ENCODE data around the gene EFCC1. TPM values are rescaled to one million over a fixed set of nuclear protein-coding genes. Genes with fewer than 3 reads are reported as not detected.
"Not testable (repeated sequence)": the region's sequence is repeated elsewhere in the genome, so short reads cannot be mapped to it uniquely, and the experiment has no call there.

The EFCC1 gene
- total RNA-seq, 1 donor: 0.10 TPM

DNA sequence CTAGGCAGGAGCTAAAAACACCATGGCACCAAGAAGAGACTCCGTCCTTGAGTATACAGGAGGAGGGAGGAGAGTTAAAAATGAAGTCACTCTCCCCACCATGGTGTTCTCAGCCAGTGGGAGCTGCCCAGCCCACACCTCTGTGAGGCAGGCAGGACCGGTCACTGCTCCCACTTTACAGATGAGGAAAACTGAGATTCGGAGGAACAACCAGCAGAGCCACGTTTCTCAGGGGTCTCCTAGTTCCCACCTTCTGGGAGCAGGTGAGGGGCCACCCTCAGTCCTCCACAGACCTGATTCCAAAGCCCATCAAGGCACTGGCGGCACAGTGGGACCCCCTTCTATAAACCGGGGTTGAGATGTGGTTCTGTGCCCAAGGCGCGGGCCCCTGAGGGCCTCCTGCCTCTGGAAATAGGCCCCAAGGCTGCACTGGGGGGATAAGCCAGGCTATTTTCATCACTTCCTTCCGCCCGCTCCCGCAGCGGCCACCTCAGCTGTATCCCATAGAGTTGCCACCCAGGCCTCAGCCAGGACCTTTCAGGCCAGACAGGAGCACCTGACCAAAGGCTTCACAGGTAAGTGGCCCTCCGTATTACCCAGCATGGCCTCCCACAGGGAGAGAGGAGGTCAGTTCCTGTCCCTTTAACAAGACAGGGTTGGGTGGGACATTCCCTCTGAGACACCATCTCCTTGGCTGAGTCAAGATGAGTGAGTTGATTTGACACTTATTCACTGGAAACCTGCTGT, 59.3 kb downstream of the EFCC1 start, which contains the start of gene GP9:
TSS of gene GP9 (plus strand) at position 504 of the 747 bp plus-strand sequence. CDS start 961 bp downstream, outside the sequence.
- H3K9me3 ChIP-seq (ENCODE audit: low read depth, low read length): no peaks in the 10 kb centered on the region
- peaks cover 6% of the 10 kb centered on the region for H3K4me1 ChIP-seq (ENCODE audit: insufficient read depth, low read length)
- no peak within 1 kb of the TSS for H3K4me3 ChIP-seq (ENCODE audit: low read length)
- no peaks in the 10 kb centered on the region for H3K27me3 ChIP-seq (ENCODE audit: insufficient read depth, low read length)

DNA sequence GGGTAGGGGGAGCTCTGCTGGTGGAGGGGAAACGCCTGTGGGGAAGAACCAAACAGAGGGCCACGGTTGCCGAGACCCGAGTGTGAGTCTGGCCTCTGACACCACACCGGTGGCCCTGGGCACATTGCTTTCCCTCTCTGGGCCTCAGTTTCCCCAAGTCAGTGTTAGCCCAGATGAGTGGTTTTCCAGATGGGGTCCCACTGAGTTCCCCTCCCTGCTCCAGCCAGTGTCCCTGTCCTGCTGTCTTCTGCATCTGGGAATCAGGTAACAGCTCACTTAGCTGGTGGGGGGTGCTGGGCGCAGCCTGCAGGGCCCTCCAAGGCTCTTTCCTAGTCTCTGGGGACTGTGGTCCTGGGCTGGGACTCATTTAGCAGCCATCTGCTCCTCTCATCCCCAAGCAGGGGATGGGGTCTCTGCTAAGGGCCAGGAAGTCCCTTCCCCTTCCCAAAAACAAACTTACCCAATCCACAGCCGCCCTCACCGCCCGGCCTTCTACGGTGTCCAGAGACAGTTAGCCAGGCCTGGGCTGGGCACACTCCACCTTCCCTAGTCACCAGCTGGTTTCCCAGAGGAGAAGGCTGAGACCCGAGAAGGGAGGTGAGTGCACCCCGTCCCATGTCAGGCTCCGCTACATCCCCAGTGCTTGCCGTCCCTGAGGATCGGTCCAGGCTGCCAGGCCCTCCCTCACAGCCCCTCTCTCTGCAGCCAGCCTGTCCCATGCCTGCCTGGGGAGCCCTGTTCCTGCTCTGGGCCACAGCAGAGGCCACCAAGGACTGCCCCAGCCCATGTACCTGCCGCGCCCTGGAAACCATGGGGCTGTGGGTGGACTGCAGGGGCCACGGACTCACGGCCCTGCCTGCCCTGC, 60.2 kb downstream of the EFCC1 start:
- Histone ChIP-seq H3K27me3 (ENCODE audit: insufficient read depth, low read length) (no peaks in the 10 kb centered on the region), H3K4me1 (ENCODE audit: insufficient read depth, low read length) (peaks cover 6% of the 10 kb centered on the region), H3K9me3 (ENCODE audit: low read depth, low read length) (no peaks in the 10 kb centered on the region), H3K4me3 (ENCODE audit: low read length) (no peak overlapping the region)

GRCh38 chr3:129061888-129062834, 61.1 kb downstream of the EFCC1 start:
- Histone ChIP-seq H3K9me3 (ENCODE audit: low read depth, low read length) (no peaks in the 10 kb centered on the region), H3K27me3 (ENCODE audit: insufficient read depth, low read length) (no peaks in the 10 kb centered on the region), H3K4me3 (ENCODE audit: low read length) (no peak overlapping the region), H3K4me1 (ENCODE audit: insufficient read depth, low read length) (peaks cover 6% of the 10 kb centered on the region)

DNA sequence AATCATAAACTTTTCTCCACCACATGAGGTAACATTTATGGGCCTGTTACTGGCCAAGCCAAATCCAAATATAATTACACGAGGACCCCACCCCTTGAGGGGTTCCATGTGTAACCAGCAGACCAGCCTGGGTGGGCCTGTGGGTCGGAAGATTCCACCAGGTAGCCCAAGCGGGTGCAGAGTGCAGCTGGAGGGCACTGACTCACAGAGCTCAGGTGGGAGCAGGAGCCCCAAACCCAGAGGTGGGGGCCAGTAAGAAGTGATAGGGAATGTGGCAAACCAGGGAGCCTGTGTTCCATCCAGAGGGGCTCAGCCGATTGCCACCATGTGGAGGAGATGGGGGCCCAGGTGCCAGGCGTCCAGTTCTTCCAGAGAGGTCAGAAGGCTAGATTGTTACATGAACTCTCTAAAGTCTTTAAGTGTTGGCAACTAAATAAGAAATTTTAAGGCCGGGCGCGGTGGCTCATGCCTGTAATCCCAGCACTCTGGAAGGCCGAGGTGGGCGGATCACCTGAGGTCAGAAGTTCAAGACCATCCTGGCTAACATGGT, 62.1 kb downstream of the EFCC1 start:
- Histone ChIP-seq H3K4me3 (ENCODE audit: low read length) (no peak overlapping the region), H3K27me3 (ENCODE audit: insufficient read depth, low read length) (no peaks in the 10 kb centered on the region), H3K4me1 (ENCODE audit: insufficient read depth, low read length) (peaks cover 8% of the 10 kb centered on the region), H3K9me3 (ENCODE audit: low read depth, low read length) (no peaks in the 10 kb centered on the region)

DNA sequence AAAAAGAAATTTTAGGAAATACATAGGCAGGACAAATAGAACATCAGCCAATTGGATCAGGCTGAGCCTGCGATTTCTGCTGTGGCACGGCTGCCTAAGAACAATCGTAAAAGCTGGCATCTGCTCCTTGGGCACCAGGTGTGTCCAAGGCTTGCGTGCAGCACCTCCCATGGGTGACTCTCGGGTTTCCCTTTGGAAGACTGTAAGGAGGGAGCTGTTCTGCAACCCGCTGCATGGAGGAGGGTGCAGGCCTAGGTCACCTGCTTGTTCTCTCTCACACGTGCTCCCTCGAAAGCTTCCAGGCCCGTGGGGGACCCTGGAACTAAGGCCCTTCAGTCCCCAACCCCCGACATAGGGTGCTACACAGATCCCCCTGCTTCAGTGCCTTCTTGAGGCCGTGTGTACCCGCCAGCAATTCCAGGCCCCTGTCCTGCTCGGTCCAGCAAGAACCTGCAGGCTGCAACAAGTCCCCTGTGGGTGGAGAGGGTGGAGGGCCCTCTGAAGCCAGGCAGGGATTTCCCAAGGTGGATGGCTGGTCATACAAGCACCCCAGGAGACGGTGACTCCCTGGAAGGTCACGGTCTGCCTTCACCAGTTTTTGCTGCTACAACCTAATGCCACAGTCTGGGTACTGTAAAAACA, 62.9 kb downstream of the EFCC1 start:
- H3K4me3 ChIP-seq (ENCODE audit: low read length): no peak overlapping the region
- no peaks in the 10 kb centered on the region for H3K27me3 ChIP-seq (ENCODE audit: insufficient read depth, low read length)
- H3K4me1 ChIP-seq (ENCODE audit: insufficient read depth, low read length): peaks cover 14% of the 10 kb centered on the region
- H3K9me3 ChIP-seq (ENCODE audit: low read depth, low read length): no peaks in the 10 kb centered on the region

DNA sequence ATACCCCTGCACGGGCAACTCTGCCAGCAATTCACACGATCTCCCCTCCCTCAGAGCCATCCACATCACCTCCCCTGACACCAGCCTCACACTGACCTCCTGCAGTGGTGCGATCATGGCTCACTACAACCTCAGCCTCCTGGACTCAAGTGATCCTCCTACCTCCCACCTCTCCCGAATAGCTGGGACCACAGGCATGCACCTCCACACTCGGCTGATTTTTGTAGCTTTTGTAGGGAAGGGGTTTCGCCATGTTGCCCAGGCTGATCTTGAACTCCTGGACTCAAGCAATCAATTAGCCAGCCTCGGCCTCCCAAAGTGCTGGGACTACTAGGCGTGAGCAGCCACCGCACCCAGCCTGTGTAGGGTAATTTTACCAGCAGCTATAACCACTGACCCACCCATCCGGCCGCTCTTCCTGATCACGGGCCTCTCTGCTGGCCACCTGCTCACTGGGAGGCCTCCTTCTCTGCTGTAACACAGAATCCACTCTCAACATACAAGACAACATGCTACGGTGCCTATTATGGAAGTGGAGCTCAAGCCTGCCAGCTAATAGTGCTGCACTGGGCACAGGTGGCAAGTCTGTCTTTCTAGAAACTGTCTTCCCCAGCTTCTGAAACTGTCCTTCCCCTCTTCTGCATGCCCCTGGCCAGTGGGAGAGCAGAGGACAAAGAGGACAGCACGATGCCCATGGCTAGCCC, 64.1 kb downstream of the EFCC1 start:
- Histone ChIP-seq H3K4me1 (ENCODE audit: insufficient read depth, low read length) (peaks cover 22% of the 10 kb centered on the region), H3K4me3 (ENCODE audit: low read length) (no peak overlapping the region), H3K27me3 (ENCODE audit: insufficient read depth, low read length) (no peaks in the 10 kb centered on the region), H3K9me3 (ENCODE audit: low read depth, low read length) (no peaks in the 10 kb centered on the region)

DNA sequence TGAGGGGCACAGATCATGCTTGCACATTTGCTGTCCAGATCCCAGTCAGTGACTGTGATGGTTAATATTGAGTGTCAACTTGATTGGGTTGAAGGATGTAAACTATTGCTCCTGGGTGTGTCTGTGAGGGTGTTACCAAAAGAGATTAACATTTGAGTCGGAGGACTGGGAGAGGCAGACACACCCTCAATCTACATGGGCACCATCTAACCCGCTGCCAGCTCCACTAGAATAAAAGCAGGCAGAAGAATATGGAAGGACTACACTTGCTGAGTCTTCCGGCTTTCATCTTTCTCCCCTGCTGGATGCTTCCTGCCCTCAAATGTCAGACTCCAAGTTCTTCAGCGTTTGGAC, 64.6 kb downstream of the EFCC1 start:
- no peaks in the 10 kb centered on the region for H3K9me3 ChIP-seq (ENCODE audit: low read depth, low read length)
- H3K4me3 ChIP-seq (ENCODE audit: low read length): no peak overlapping the region
- H3K27me3 ChIP-seq (ENCODE audit: insufficient read depth, low read length): no peaks in the 10 kb centered on the region
- H3K4me1 ChIP-seq (ENCODE audit: insufficient read depth, low read length): peaks cover 16% of the 10 kb centered on the region

DNA sequence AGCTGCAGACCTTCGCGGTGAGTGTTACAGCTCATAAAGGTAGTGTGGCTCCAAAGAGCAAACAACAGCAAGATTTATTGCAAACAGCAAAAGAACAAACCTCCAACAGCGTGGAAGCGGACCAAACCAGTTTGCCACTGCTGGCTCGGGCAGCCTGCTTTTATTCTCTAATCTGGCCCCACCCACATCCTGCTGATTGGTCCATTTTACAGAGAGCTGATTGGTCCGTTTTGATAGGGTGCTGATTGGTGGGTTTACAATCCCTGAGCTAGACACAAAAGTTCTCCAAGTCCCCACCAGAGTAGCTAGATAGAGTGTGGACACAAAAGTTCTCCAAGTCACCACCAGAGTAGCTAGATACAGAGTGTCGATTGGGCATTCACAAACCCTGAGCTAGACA, 66.6 kb downstream of the EFCC1 start:
- H3K9me3 ChIP-seq (ENCODE audit: low read depth, low read length); H3K4me3 ChIP-seq (ENCODE audit: low read length); H3K27me3 ChIP-seq (ENCODE audit: insufficient read depth, low read length): not testable (repeated sequence)
- peaks cover 16% of the 10 kb centered on the region for H3K4me1 ChIP-seq (ENCODE audit: insufficient read depth, low read length)

- Histone ChIP-seq H3K4me1 (ENCODE audit: insufficient read depth, low read length) (peaks cover 16% of the 10 kb centered on the region), H3K4me3 (ENCODE audit: low read length) (peak overlapping the region; percentile 18), H3K27me3 (ENCODE audit: insufficient read depth, low read length) (no peaks in the 10 kb centered on the region), H3K9me3 (ENCODE audit: low read depth, low read length) (no peaks in the 10 kb centered on the region)
These were observed 67.3 kb downstream of the EFCC1 start for GRCh38 chr3:129068291-129068886.

- H3K4me1 ChIP-seq (ENCODE audit: insufficient read depth, low read length): peaks cover 16% of the 10 kb centered on the region
- not testable (repeated sequence) for H3K9me3 ChIP-seq (ENCODE audit: low read depth, low read length); H3K27me3 ChIP-seq (ENCODE audit: insufficient read depth, low read length); H3K4me3 ChIP-seq (ENCODE audit: low read length)
These were observed 68.4 kb downstream of the EFCC1 start for GRCh38 chr3:129069313-129070085.

DNA sequence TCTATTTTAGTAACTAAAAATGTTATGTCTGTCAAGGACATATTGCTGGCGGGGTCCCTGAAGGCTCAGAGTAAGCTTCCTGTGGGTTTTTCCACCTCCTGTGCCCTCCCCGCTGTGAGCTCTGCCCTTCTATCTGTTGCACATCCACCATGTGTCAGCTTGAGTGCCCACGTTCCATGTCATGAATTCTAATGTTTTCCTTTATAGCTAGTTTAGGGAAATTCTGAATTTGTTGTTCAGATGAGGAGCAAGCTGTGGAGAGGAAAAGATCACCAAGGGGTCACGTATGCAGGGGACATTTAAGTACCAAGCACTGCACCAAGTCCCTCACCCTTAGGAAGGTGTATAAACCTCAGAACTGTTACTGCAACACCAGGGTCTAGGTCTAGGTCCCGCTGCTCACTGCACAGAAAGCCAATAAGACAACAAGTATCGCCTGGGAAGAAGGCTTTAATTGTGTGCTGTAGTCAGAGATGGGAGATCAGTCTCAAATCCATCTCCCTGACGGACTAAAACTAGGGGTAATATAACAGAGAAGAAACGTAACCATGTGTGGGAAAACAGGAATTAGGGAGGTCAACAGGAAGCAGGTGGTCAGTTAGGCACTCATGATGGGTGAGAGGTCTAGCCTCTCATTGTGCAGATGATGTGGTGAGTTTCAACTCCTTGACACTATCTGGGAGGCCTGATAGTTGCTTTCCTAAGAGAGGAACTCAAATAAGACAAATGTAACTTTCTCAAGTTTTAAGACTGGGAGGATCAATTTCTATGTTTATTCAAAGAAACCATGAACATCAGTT, 69.2 kb downstream of the EFCC1 start:
- H3K27me3 ChIP-seq (ENCODE audit: insufficient read depth, low read length): no peaks in the 10 kb centered on the region
- no peak overlapping the region for H3K4me3 ChIP-seq (ENCODE audit: low read length)
- H3K9me3 ChIP-seq (ENCODE audit: low read depth, low read length): no peaks in the 10 kb centered on the region
- peaks cover 16% of the 10 kb centered on the region for H3K4me1 ChIP-seq (ENCODE audit: insufficient read depth, low read length)

DNA sequence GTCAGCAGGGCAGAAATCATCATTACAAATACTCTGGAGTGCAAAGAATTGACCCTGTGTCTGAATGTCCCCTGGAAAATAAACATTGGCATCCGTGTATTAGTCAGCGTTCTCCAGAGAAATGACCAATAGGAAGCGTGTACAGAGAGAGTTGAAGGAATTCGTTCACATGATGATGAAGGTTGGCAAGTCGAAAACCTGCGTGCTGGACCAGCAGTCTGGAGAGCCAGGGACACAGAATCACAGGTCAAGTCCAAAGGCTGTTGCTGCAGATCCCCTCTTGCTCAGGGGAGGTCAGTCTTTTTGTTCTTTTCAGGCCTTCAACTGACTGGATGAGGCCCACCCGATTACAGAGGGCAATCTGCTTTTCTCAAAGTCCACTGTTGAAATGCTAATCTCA, 76.1 kb downstream of the EFCC1 start:
- H3K4me3 ChIP-seq (ENCODE audit: low read length): no peak overlapping the region
- H3K9me3 ChIP-seq (ENCODE audit: low read depth, low read length): no peaks in the 10 kb centered on the region

More for the DNA sequence above, 76.1 kb downstream of the EFCC1 start:
- Histone ChIP-seq H3K27me3 (ENCODE audit: insufficient read depth, low read length) (no peaks in the 10 kb centered on the region), H3K4me1 (ENCODE audit: insufficient read depth, low read length) (peaks cover 4% of the 10 kb centered on the region)

Measured in mononuclear cell (primary cell).